HEK293 (cell line): Measurements from ENCODE around the gene TIMM50.

Experiments used
- CTCF ChIP-seq: fragments of 450-650 bp; formaldehyde crosslinking; IDR thresholded peaks from 2 replicates; pipeline ENCODE4 v1.5.1; 2016; ENCODE audit warnings: missing biosample characterization, missing genetic modification characterization
- GLI4 ChIP-seq: fragments of 450-650 bp; formaldehyde crosslinking; IDR thresholded peaks from 2 replicates; pipeline ENCODE4 v1.5.1; 2016; ENCODE audit warnings: missing biosample characterization, missing genetic modification characterization
- TF ChIP-seq, protein P1 (sequence below): fragments of 450-650 bp; IDR thresholded peaks from 2 replicates; pipeline ENCODE4 v1.5.1; 2018; ENCODE audit warnings: missing biosample characterization, missing genetic modification characterization

DNA sequence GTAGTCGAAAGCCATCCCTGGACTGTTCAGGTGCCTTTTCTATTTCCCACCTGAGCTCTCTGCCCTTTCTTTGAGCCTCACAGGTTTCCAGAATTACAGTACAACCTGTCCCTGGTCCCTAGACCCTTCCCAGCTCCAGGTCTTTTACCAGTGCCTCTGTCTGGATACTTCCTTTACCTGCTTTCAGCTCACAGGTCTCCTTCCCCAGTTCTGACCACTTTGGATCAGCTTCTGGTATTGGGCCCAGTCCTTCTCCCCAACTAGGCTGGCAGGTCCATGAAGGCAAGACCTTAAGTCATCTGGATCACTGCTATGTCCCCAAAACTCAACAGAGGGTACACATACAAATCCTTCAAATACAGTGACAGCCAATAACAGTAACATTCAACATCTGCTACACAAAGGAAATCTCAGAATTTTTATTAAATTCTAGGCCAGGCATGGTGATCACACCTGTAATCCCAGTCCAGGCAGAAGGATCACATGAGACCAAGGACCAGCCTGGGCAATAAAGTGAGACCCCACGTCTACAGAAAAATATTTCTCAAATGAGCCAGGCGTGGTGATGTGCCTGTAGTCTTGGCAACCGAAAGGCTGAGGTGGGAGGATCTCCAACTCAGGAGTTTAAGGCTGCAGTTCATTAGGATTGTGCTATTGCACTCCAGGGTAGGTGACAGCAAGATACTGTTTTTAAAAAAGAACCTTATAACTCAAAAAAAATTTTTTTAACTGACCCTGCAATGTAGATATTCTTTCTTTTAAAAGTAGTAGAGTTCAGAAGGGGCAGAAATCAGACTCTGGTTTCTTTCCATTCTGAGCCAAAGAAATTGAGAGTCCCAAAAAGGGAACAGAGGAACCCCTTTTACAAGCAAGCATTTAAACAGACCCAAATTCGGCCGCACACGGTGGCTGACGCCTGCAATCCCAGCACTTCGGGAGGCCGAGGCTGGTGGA, 46.2 kb upstream of the TIMM50 start:
- TF ChIP-seq, protein P1, sequence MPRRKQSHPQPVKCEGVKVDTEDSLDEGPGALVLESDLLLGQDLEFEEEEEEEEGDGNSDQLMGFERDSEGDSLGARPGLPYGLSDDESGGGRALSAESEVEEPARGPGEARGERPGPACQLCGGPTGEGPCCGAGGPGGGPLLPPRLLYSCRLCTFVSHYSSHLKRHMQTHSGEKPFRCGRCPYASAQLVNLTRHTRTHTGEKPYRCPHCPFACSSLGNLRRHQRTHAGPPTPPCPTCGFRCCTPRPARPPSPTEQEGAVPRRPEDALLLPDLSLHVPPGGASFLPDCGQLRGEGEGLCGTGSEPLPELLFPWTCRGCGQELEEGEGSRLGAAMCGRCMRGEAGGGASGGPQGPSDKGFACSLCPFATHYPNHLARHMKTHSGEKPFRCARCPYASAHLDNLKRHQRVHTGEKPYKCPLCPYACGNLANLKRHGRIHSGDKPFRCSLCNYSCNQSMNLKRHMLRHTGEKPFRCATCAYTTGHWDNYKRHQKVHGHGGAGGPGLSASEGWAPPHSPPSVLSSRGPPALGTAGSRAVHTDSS (tag by site-specific recombination), result no peak
- no peak for TF ChIP-seq GLI4
- TF ChIP-seq CTCF (tag by site-specific recombination), result no peak
